ENCODE data around the gene GPR139. TPM values are rescaled to one million over a fixed set of nuclear protein-coding genes. Genes with fewer than 3 reads are reported as not detected.

The GPR139 gene
- total RNA-seq, 2 experiments from 2014 or later = not detected

DNA sequence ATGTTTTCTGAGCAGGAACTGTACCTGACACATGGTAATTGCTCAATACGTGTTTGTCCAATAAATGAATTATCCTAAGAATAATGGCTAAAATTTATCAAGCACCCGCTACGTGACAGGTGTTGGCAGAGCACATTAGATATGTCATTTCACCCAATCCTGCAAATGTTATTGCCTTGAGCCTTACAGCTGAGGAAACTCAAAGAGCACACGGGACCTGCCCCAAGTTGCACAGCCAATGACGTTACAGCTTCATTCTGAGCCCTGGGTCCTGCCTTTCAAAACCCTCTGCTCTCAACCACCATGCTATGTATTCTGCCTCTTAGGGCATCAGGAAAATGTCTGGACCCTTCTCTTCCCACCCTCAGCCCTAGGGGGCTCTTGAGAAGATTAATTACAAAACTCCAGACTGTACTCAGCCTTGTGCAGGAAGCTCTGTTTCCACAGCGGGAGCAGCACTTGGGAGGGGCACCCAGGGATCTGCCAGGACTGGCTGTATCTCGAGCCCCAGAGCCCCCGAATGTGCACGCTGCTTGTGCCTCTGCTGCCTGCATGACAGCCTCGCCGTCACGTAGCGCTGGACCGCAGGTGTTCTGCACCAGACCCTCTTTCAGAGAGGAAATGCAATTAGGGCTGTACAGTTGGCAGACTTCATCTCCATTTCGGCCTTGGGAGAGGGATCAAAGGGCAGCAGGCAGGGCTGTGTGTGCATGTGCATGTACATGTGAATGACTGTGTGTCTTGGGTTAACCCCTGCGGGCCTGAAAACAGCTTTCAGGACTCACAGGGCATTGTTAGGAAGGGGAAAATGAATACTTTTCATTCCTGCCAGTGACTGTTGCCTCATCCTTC is 71.6 kb downstream of the GPR139 start:
- H3K36me3 Mint-ChIP-seq (ENCODE audit: low read depth) = no peaks in the 10 kb centered on the region
- ATAC-seq (no peak), DNase-seq (no peak)
- H3K27me3 Mint-ChIP-seq (ENCODE audit: low read depth) = no peaks in the 10 kb centered on the region
- ChIA-PET CTCF (no interaction called here), POLR2A (no interaction called here)
- no peak overlapping the region for H3K27ac Mint-ChIP-seq
- H3K4me3 Mint-ChIP-seq = no peak overlapping the region
- no peaks in the 10 kb centered on the region for H3K4me1 Mint-ChIP-seq (ENCODE audit: low read depth)
- H3K9me3 Mint-ChIP-seq (ENCODE audit: insufficient read depth) = no peaks in the 10 kb centered on the region

DNA sequence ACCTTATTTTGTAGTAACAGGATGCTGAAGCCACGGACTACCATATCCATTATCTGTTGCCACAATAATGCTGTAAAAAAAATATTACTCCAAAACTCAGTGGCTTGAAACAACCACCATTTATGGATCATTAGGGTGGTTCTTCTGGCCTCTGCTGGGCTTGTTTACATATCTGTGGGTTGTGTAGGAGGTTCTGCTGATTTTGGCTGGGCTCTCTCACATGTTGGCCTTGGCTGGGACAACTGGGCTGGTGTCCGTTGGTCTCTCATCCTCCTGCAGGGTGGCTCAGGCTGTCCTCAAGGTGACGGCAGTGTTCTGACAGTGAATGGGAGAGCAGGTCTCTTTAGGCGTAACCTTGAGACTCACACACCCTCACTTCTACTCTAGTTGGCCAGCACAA is 76.0 kb downstream of the GPR139 start:
- no peaks in the 10 kb centered on the region for H3K4me1 Mint-ChIP-seq (ENCODE audit: low read depth)
- H3K4me3 Mint-ChIP-seq = no peak overlapping the region
- ChIA-PET POLR2A (no interaction called here), CTCF (no interaction called here)
- no peak overlapping the region for H3K27ac Mint-ChIP-seq
- H3K27me3 Mint-ChIP-seq (ENCODE audit: low read depth) = no peaks in the 10 kb centered on the region
- no peaks in the 10 kb centered on the region for H3K36me3 Mint-ChIP-seq (ENCODE audit: low read depth)
- H3K9me3 Mint-ChIP-seq (ENCODE audit: insufficient read depth) = no peaks in the 10 kb centered on the region
- DNase-seq (no peak), ATAC-seq (no peak)

DNA sequence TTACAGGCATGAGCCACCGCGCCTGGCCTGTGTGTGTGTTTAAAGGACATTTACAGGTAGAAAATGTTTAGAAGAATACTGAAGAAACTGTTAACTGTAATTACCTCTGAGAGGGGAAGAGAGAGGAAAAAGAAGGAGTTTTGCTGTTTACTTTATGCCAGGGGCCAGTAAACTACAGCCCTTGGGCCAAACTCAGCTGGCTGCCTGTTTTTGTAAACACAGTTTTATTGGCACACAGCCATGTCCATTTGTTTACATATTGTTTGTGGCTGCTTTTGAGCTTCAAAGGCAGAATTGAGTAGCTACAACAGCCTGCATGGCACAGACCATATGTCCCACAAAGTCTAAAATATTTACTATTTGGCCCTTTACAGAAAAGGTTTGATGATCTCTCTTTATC is 76.4 kb downstream of the GPR139 start:
- ATAC-seq (no peak), DNase-seq (no peak)
- H3K27ac Mint-ChIP-seq = no peak overlapping the region
- CTCF ChIA-PET = no interaction called here
- H3K9me3 Mint-ChIP-seq (ENCODE audit: insufficient read depth) = no peaks in the 10 kb centered on the region
- no peaks in the 10 kb centered on the region for H3K4me1 Mint-ChIP-seq (ENCODE audit: low read depth)
- H3K4me3 Mint-ChIP-seq = no peak overlapping the region
- H3K27me3 Mint-ChIP-seq (ENCODE audit: low read depth) = no peaks in the 10 kb centered on the region
- no peaks in the 10 kb centered on the region for H3K36me3 Mint-ChIP-seq (ENCODE audit: low read depth)
- POLR2A ChIA-PET = no interaction called here

DNA sequence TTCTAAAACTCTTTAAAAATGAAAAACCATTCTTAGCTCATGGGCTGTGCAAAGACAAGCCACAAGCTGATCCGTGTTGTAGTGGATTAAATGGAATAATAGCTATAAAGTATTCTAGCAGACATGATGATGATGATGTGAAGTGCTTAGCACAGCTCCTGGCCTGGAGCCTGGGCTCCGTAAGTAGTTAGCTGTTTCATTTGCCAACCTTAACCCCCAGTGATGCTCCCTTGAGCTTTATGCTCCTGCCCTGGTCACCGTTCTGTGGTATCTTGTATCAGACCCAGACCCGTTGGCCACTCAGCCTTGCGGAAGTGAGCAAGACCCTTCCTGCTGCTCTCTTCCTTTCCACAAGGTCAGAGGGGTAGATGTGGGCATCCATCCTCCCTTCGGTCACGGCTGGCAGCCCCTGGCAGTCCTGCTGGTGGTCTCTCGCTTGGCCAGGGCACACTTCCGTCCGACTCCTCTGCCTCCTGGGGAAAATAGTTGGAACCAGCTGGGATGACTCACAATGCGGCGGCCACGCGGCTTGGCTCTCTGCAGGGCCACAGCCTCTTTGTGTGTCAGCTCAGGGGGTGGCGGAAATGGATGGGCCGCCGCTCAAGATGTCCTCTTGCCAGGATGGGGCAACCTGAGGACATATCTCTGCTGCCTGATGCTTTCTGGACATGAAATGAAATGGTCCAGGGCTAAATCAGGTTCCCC is 79.1 kb downstream of the GPR139 start:
- ChIA-PET POLR2A (no interaction called here), CTCF (interaction anchor here (0.7 kb wide), 1 partner anchor 19 kb away, joined by 3 read pairs; no protein-coding TSS in a partner anchor)
- Mint-ChIP-seq H3K27ac (no peak overlapping the region), H3K9me3 (ENCODE audit: insufficient read depth) (no peaks in the 10 kb centered on the region), H3K4me1 (ENCODE audit: low read depth) (no peaks in the 10 kb centered on the region), H3K36me3 (ENCODE audit: low read depth) (no peaks in the 10 kb centered on the region), H3K27me3 (ENCODE audit: low read depth) (no peaks in the 10 kb centered on the region), H3K4me3 (no peak overlapping the region)
- ATAC-seq (no peak), DNase-seq (no peak)

DNA sequence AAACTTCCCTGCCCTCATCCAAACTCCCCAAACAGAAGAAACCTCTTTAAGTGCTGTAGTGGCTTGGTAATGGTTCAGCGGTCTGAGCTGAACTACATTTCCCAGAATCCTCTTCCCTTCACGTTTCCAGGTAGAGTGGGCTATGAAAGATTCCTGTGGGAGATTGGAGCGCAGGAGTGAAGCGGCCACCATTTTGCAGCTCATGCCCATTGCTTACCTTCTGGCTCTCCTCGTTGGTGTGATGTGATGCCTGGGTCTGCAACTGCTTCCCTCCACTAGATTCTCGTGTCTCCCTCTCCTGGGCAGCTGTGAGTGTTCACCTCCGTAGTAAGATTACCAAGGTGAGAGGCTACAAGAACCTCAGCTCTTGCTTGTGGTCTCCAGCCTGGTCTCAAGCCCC is 82.1 kb downstream of the GPR139 start:
- Mint-ChIP-seq H3K9me3 (ENCODE audit: insufficient read depth) (no peaks in the 10 kb centered on the region), H3K4me3 (no peak overlapping the region), H3K27ac (no peak overlapping the region), H3K27me3 (ENCODE audit: low read depth) (no peaks in the 10 kb centered on the region), H3K36me3 (ENCODE audit: low read depth) (no peaks in the 10 kb centered on the region), H3K4me1 (ENCODE audit: low read depth) (no peaks in the 10 kb centered on the region)
- ATAC-seq (no peak), DNase-seq (no peak)
- ChIA-PET CTCF (no interaction called here), POLR2A (no interaction called here)

DNA sequence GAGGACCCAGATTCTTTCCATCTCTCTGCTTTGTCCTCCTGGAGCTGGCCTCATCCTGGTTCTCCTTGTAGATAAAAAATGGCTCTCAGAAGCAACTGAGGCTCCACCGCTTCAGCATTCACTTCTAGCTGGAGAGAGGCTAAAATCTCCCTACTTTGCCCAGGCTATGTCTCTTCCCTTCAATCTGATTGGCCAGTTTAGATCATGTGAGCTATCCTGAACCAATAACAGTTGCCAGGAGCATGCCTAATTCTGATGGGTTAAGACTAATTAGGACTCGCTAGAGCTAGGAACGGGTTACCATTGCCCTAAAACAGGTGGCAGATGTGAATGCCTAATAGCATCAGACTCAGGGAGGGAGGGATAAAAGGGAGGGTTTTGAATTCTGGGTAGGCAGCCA is 89.6 kb downstream of the GPR139 start:
- CTCF ChIA-PET = no interaction called here
- Mint-ChIP-seq H3K27me3 (ENCODE audit: low read depth) (no peaks in the 10 kb centered on the region), H3K4me3 (no peak overlapping the region), H3K36me3 (ENCODE audit: low read depth) (no peaks in the 10 kb centered on the region), H3K9me3 (ENCODE audit: insufficient read depth) (no peaks in the 10 kb centered on the region), H3K27ac (no peak overlapping the region), H3K4me1 (ENCODE audit: low read depth) (no peaks in the 10 kb centered on the region)
- ATAC-seq = no peak
- DNase-seq = no peak
- POLR2A ChIA-PET = no interaction called here

Other genes with a start within 250 kb of the GPR139 start
- gene GPRC5B, start 189.0 kb downstream of the GPR139 start, total RNA-seq = not detected